H9 (cell line): ENCODE data around the gene NUDT9. TPM values are rescaled to one million over a fixed set of nuclear protein-coding genes. Genes with fewer than 3 reads are reported as not detected.

ENCODE experiments used
- DNase-seq: peaks from one replicate; pipeline ENCODE4 v3.0.0-alpha.2; 2017
- H2AFZ ChIP-seq: one replicate; pipeline ENCODE4 v1.6.1; 2013; ENCODE audit warnings: mild to moderate bottlenecking, low read length, control low read depth, moderate library complexity
- H2AK5ac ChIP-seq: 2 replicates; pipeline ENCODE4 v1.6.1; 2013; ENCODE audit warnings: low read length, control low read depth, mixed read lengths; ENCODE audit not compliant: insufficient read length
- H2BK120ac ChIP-seq: one replicate; pipeline ENCODE4 v1.6.1; 2013; ENCODE audit warnings: low read depth, mild to moderate bottlenecking, low read length, control low read depth, inconsistent platforms; ENCODE audit not compliant: poor library complexity, severe bottlenecking
- H2BK12ac ChIP-seq: 2 replicates; pipeline ENCODE4 v1.6.1; 2013; ENCODE audit warnings: low read length, control low read depth, mixed read lengths, low read depth; ENCODE audit not compliant: insufficient read length
- H2BK15ac ChIP-seq: 2 replicates; pipeline ENCODE4 v1.6.1; 2013; ENCODE audit warnings: low read depth, low read length, control low read depth
- H2BK20ac ChIP-seq: one replicate; pipeline ENCODE4 v1.6.1; 2013; ENCODE audit warnings: low read depth, mild to moderate bottlenecking, low read length, control low read depth, inconsistent platforms; ENCODE audit not compliant: poor library complexity, severe bottlenecking
- H2BK5ac ChIP-seq: 2 replicates; pipeline ENCODE4 v1.6.1; 2013; ENCODE audit warnings: low read length, control low read depth, mixed read lengths; ENCODE audit not compliant: insufficient read length
- H3K14ac ChIP-seq: 2 replicates; pipeline ENCODE4 v1.6.1; 2013; ENCODE audit warnings: low read length, control low read depth; ENCODE audit not compliant: insufficient read depth
- H3K18ac ChIP-seq: 2 replicates; pipeline ENCODE4 v1.6.1; 2013; ENCODE audit warnings: low read depth, mild to moderate bottlenecking, mixed read lengths, low read length, control low read depth; ENCODE audit not compliant: insufficient read length
- H3K23ac ChIP-seq: 2 replicates; pipeline ENCODE4 v1.6.1; 2013; ENCODE audit warnings: low read length, control low read depth, mixed read lengths, low read depth; ENCODE audit not compliant: insufficient read length
- H3K23me2 ChIP-seq: 2 replicates; pipeline ENCODE4 v1.6.1; 2013; ENCODE audit warnings: low read depth, mild to moderate bottlenecking, mixed read lengths, low read length, control low read depth; ENCODE audit not compliant: insufficient read length, poor library complexity, severe bottlenecking
- H3K27ac ChIP-seq: 2 replicates; pipeline ENCODE4 v1.5.1; 2013; ENCODE audit warnings: low read length, control low read depth, mixed read lengths, low read depth; ENCODE audit not compliant: insufficient read length
- H3K27me3 ChIP-seq: 2 replicates; pipeline ENCODE4 v1.6.1; 2013; ENCODE audit warnings: low read length, control low read depth, inconsistent platforms; ENCODE audit not compliant: insufficient read depth
- H3K4ac ChIP-seq: 2 replicates; pipeline ENCODE4 v1.6.1; 2013; ENCODE audit warnings: low read depth, mild to moderate bottlenecking, control low read depth, inconsistent platforms, low read length, moderate library complexity
- H3K4me1 ChIP-seq: 2 replicates; pipeline ENCODE4 v1.6.1; 2013; ENCODE audit warnings: low read length, control low read depth, inconsistent platforms; ENCODE audit not compliant: insufficient read depth
- H3K4me2 ChIP-seq: 2 replicates; pipeline ENCODE4 v1.6.1; 2013; ENCODE audit warnings: low read length, control low read depth, mixed read lengths; ENCODE audit not compliant: insufficient read length, insufficient read depth
- H3K56ac ChIP-seq: 2 replicates; pipeline ENCODE4 v1.6.1; 2013; ENCODE audit warnings: low read depth, mild to moderate bottlenecking, mixed read lengths, low read length, control low read depth; ENCODE audit not compliant: insufficient read length
- H3K79me1 ChIP-seq: 2 replicates; pipeline ENCODE4 v1.6.1; 2013; ENCODE audit warnings: low read depth, mild to moderate bottlenecking, moderate library complexity, low read length, control low read depth, inconsistent platforms; ENCODE audit not compliant: insufficient read depth, poor library complexity, severe bottlenecking
- H3K79me2 ChIP-seq: 2 replicates; pipeline ENCODE4 v1.6.1; 2013; ENCODE audit warnings: low read length, control low read depth, inconsistent platforms; ENCODE audit not compliant: insufficient read depth
- H3K9ac ChIP-seq: 2 replicates; pipeline ENCODE4 v1.6.1; 2013; ENCODE audit warnings: low read length, control low read depth, mixed read lengths; ENCODE audit not compliant: insufficient read length; ENCODE audit errors: extremely low read depth
- H3K9me3 ChIP-seq: one replicate; pipeline ENCODE4 v1.6.1; 2013; ENCODE audit warnings: low read depth, low read length, inconsistent platforms; ENCODE audit not compliant: control insufficient read depth
- H3T11ph ChIP-seq: one replicate; pipeline ENCODE4 v1.6.1; 2013; ENCODE audit warnings: mild to moderate bottlenecking, low read length, control low read depth, inconsistent platforms
- H4K20me1 ChIP-seq: one replicate; pipeline ENCODE4 v1.6.1; 2013; ENCODE audit not compliant: control insufficient read depth, insufficient read length, insufficient read depth
- H4K5ac ChIP-seq: 2 replicates; pipeline ENCODE4 v1.6.1; 2013; ENCODE audit warnings: low read depth, mild to moderate bottlenecking, mixed read lengths, low read length, control low read depth; ENCODE audit not compliant: insufficient read length
- H4K8ac ChIP-seq: replicated peaks from 2 replicates; pipeline ENCODE4 v1.6.1; 2013; ENCODE audit warnings: low read length, control low read depth, mixed read lengths, low read depth; ENCODE audit not compliant: insufficient read length
- H4K91ac ChIP-seq: 2 replicates; pipeline ENCODE4 v1.6.1; 2013; ENCODE audit warnings: low read depth, mild to moderate bottlenecking, moderate library complexity, mixed read lengths, low read length, control low read depth; ENCODE audit not compliant: insufficient read length
- H3K27ac Mint-ChIP-seq, 3 experiments: 2 replicates in 2 of 3; 3 replicates in 1 of 3; pipeline ENCODE4 v1.8.0; 2020 to 2021; ENCODE audit warnings: mixed read lengths in 3 of 3, mild to moderate bottlenecking in 1 of 3, moderate library complexity in 1 of 3
- H3K27me3 Mint-ChIP-seq: 2 replicates; pipeline ENCODE4 v1.8.0; 2021; ENCODE audit warnings: low read depth, mild to moderate bottlenecking, moderate library complexity, mixed read lengths
- H3K36me3 Mint-ChIP-seq, 3 experiments: 2 replicates in 2 of 3; 3 replicates in 1 of 3; pipeline ENCODE4 v1.8.0; 2020 to 2021; ENCODE audit warnings: low read depth in 3 of 3, mixed read lengths in 3 of 3; ENCODE audit not compliant: insufficient read depth in 1 of 3
- H3K4me1 Mint-ChIP-seq, 2 experiments: 2 replicates each; pipeline ENCODE4 v1.8.0; 2020; ENCODE audit warnings: mixed read lengths in 2 of 2
- H3K4me3 Mint-ChIP-seq, 2 experiments: 2 replicates in 1 of 2; 3 replicates in 1 of 2; pipeline ENCODE4 v1.8.0; 2020 to 2021; ENCODE audit warnings: mild to moderate bottlenecking in 2 of 2, mixed read lengths in 2 of 2, moderate library complexity in 1 of 2
- H3K9me3 Mint-ChIP-seq, 2 experiments: 2 replicates in 1 of 2; 3 replicates in 1 of 2; pipeline ENCODE4 v1.8.0; 2020; ENCODE audit warnings: mild to moderate bottlenecking in 2 of 2, mixed read lengths in 2 of 2, moderate library complexity in 1 of 2
- CTCF ChIP-seq: fragments of 200-600 bp; sonication (generic); conservative IDR thresholded peaks from 3 replicates; pipeline ENCODE4 v1.8.0; 2021; ENCODE audit warnings: antibody characterized with exemption, mild to moderate bottlenecking
- WGBS: extraction: QIAGEN DNeasy Blood & Tissue Kit; methylation state at CpG from one replicate; pipeline ENCODE4 v1.1.7; 2013; ENCODE audit warnings: missing lambda C conversion rate, low lambda C conversion rate, mixed read lengths; ENCODE audit not compliant: insufficient read length; ENCODE audit errors: extremely low coverage; 5-methylcytosine and 5-hydroxymethylcytosine counted together
- total RNA-seq: library from RNA; stranded (reverse); gene quantifications from 2 replicates; pipeline ENCODE4 v1.2.1, GENCODE V29; 2021

NUDT9 gene
- total RNA-seq, 1 experiment from 2014 or later, result 28.5 TPM

- peaks cover 14 to 16% (median 15%) of the 10 kb centered on the region in 3 experiments for H3K36me3 Mint-ChIP-seq
- Histone ChIP-seq H3K56ac (no peak overlapping the region), H3K79me2 (no peaks in the 10 kb centered on the region), H3K9me3 (no peaks in the 10 kb centered on the region), H3K14ac (no peak overlapping the region), H2BK12ac (no peak overlapping the region), H2BK20ac (no peak overlapping the region), H2BK5ac (no peak overlapping the region), H3K4me2 (no peak overlapping the region), H2AFZ (no peak overlapping the region), H3K27me3 (no peaks in the 10 kb centered on the region; the same call in 1 of the 2 replicates), H4K20me1 (no peaks in the 10 kb centered on the region), H3K4ac (no peak overlapping the region), H3K79me1 (no peaks in the 10 kb centered on the region), H3K9ac (no peak overlapping the region), H3K23me2 (no peaks in the 10 kb centered on the region), H4K5ac (no peak overlapping the region), H2AK5ac (no peak overlapping the region), H2BK15ac (no peak overlapping the region), H3T11ph (no peak overlapping the region), H3K4me1 (peaks cover 5% of the 10 kb centered on the region; the same call in 1 of the 2 replicates), H2BK120ac (no peak overlapping the region), H3K27ac (no peak overlapping the region), H3K18ac (no peak overlapping the region), H4K8ac (no peak overlapping the region), H4K91ac (no peak overlapping the region), H3K23ac (no peak overlapping the region)
- H3K9me3 Mint-ChIP-seq, result peaks cover 4 to 15% of the 10 kb centered on the region in 2 experiments; a peak in 4 of 5 replicates
- no peak for DNase-seq
- WGBS, result no CpG with 5 or more reads among the region's 3 CpGs
- TF ChIP-seq CTCF, result no peak
- H3K27ac Mint-ChIP-seq, result no peak overlapping the region
- no peak overlapping the region for H3K4me3 Mint-ChIP-seq
- H3K4me1 Mint-ChIP-seq, result peaks cover 17 to 18% of the 10 kb centered on the region in 2 experiments
- no peaks in the 10 kb centered on the region; the same call in 1 of the 2 replicates for H3K27me3 Mint-ChIP-seq
These were observed 70.7 kb downstream of the NUDT9 start for GRCh38 chr4:87493115-87493514.
